Urothelium cell line (cell line): ENCODE data around the gene SFXN4.
"Not testable (repeated sequence)": the region's sequence is repeated elsewhere in the genome, so short reads cannot be mapped to it uniquely, and the experiment has no call there.

ENCODE experiments used
- DNase-seq: peaks from one replicate; pipeline ENCODE4 v3.0.0; 2011; ENCODE audit warnings: low spot score, mixed read lengths
- FAIRE-seq: peaks from 2 replicates; lab custom pipeline; 2011; peaks lifted over from hg19 to GRCh38; lab: Jason Lieb, UNC

The SFXN4 gene

DNA sequence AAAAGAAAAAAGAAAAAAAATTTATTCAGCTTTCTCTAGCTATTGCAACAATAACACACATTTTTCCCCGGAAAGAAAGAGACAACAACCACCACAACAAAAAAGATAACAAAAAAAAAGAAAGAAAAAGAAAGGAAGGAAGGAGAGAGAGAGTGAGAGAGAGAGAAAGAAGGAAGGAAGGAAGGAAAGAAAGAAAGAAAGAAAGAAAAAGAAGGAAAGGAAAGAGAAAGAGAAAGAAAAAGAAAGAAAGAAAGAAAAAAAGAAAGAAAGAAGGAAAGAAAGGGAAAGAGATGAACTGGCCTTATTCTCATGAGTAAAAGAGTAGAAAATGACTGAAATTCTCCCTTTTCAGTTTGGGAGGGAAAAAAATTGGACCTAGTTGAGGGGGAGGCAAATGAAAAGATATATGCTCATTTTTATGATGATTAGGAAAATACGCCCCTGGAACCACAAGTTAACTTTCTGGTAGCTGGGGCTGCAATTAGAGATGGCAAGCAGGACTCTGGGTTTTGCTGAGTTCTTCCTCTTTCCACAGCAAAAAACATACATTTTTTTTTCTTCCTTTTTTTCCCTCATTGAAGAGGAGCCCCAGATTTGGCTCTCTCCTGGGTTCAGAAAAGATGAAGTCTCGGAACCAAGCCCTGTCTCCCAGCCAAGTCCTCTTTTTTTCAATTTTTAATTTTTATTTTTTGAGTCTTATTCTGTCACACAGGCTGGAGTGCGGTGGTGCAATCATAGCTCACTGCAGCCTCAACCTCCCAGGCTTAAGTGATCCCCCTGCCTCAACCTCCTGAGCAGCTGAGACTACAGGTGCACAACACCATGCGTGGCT is 25.7 kb upstream of the SFXN4 start:
- FAIRE-seq, result no peak
- DNase-seq, result no peak

DNA sequence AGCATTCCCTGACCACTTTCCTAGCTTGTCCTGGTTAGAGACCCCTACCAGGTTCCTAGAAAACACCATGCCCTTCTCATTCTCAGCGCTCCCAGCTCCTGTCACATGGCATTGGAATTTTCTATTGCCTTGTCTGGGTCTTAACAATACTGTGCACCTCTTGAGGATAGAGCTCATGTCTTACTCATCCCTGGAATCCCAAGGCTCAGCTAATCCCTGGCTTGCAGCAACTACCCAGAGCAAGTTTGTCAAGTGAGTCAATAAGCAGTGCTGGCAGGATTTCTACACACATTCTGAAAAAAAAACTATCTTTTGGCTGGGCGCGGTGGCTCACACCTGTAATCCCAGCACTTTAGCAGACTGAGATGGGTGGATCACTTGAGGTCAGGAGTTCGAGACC is 24.8 kb upstream of the SFXN4 start:
- DNase-seq (peak; percentile 82), FAIRE-seq (no peak)

DNA sequence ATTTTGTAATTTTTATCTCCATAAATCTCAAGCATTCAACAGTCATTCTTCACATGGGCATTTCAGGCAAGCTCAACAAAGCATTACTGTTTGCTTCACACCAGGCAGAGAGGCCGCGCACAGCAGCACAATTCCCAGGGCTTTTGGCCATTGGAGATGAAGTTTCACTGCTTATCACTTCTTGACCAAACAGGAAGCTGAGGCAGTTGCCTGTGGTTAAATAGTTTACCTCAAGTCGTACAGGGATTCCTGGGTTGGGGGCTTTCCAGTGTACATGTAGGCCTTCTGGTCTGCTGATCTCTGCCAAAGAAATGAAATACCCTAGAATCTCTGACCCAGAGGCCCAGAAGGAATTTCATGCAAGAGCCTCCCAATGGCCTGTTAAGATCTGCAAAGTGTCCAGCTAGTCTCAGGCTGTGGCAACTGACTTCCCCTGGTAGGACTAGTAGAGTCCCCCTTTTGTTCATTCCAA is 24.3 kb upstream of the SFXN4 start:
- DNase-seq, result no peak
- FAIRE-seq, result no peak

- FAIRE-seq (no peak), DNase-seq (no peak)
Measured at GRCh38 chr10:119183664-119184412, 18.3 kb upstream of the SFXN4 start.

- not testable (repeated sequence) for FAIRE-seq, DNase-seq
Measured at GRCh38 chr10:119180850-119181400, 15.4 kb upstream of the SFXN4 start.

DNA sequence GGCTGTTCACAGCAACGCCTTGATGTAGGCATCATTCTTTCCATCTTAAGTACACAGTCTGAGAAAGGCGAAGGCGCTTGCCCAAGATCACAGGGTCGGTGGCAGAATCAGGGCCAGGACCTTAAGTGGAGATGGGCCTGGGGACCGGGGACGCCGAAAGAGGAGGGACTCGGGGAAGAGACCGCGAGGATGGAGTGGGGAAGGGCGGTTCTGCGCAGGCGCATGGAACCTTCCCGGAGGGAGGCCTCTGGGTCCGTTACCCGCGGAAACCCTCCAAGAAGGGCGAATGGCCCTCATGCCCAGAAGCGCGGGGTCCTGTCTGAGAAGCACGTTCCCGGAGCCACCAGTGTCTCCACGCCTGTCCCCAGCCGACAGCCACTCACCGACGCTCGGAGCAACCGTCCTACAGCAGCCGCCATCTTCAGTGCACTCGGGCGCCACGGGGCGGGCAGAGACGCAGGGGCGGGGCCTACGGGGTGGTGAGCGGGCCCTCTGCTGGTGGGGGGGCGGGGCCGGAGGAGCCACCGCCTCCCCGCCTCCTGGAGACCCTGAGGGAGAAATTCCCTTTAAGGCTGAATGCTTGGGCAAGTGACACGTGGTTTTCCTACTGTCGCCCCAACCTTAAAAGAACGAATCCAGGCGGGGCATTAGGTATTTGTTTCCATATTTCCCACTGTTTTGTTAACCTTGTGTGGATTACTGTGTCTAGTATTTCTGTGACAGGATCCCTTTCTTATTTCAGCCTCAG is 13.0 kb upstream of the SFXN4 start, which contains the start of gene PRDX3:
PRDX3 (minus strand) TSS at position 441 of the 748 bp plus-strand sequence; CDS start at position 419, 22 bp downstream.
- FAIRE-seq (no peak), DNase-seq (peak; percentile 92)

GRCh38 chr10:119177708-119178371 is 12.3 kb upstream of the SFXN4 start:
- FAIRE-seq, result no peak
- no peak for DNase-seq

DNA sequence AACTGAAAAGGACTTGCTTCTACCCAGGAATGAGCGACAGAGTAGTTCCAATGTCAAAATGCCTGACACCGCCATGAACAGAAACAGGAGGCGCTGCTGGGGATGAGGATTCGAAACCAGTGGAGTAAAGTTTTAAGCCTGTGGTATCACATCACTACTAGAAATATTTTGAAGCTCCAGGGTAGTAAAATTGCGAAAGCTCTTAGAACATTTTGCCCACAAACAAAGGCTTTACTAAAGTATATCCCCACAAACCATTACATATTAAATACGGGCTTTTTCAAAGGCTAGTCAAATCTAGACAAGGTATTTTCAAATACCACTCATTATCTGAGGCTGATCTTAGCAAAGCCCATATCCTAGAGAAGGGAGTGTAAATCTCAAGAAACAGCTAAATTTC is 10.7 kb upstream of the SFXN4 start:
- no peak for FAIRE-seq
- DNase-seq, result no peak

GRCh38 chr10:119174109-119174508 is 8.6 kb upstream of the SFXN4 start:
- DNase-seq (no peak), FAIRE-seq (no peak)

GRCh38 chr10:119167041-119167440 is 1.5 kb upstream of the SFXN4 start:
- FAIRE-seq (no peak), DNase-seq (no peak)

DNA sequence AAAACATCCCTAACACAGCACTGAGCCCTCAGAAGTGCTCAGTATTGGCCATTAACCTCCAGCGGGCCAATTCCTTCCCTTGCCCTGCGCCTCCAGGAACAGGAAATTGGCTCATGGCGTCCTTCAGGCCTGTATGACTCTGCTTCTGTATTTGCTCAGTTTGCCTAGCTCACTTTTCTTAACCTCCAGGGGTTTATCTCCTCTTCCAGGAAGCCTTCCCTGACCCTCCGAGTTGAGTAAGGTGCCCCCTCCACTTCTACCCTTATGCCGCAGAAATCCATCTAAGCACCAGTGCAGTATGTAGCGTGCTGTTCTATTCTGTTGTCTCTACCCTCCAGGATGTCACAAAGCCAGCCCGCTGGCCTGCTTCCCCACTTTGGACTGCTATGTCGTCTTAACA is 1.1 kb upstream of the SFXN4 start:
- FAIRE-seq (no peak), DNase-seq (no peak)

DNA sequence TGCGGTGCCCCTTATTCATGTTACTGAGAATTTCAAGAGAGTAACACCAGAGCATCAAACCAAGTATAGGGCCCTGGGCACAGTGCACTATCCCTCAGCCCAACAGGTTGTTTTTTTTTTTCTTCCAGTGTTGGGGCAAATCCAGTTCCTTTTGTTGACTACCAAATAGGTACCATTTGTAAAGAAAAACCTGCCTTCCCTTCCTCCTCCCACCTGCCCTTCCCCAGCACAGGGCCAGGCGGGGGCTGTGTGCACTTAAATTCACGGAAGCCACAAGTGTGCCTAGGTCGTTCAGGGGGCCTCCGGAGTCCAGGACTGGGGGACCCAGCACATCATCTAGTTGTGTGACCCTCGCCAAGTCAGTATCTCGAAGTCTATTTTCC is 595 bp upstream of the SFXN4 start:
- DNase-seq, result no peak
- FAIRE-seq, result no peak

- FAIRE-seq (no peak), DNase-seq (no peak)
Measured at GRCh38 chr10:119162452-119163092, 2.9 kb downstream of the SFXN4 start.

- FAIRE-seq (no peak), DNase-seq (no peak)
Measured at GRCh38 chr10:119161680-119162451, 3.6 kb downstream of the SFXN4 start.

DNA sequence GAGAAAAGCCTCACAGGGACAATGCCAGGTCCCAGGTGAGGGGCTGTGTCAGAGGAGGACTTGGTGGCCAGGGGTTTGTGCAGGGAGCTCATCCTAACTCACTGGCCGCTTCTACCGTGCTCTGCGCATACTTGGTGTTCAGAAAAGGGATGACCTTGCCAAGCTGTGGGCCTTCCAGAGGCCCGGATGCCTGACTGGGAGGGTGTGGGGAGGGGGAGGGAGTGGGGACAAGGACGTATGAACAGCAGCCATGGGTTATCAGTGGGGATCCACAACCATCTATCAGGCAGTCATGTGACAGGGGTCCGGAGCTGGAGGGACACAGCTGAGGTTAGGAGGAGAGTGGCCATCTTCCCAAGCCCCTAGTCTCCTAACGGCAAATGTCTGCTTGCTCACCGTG is 6.2 kb downstream of the SFXN4 start:
- DNase-seq, result no peak
- FAIRE-seq, result no peak

DNA sequence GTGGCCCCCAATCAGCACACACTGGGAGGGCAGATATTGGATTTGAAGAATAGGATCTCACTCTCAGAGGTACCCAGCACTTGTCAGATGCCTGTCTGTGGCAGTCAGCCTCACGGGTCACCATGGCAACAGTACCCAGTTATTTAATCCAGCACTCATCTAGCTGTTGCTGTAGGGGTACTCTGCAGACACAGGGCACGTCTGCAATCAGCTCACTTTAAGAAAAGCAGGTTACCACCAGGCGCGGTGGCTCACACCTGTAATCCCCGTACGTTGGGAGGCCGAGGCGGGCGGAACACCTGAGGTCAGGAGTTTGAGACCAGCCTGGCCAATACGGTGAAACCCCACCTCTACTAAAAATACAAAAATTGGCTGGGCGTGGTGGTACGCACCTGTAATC is 11.9 kb downstream of the SFXN4 start:
- peak; percentile 27 for FAIRE-seq
- DNase-seq, result no peak

DNA sequence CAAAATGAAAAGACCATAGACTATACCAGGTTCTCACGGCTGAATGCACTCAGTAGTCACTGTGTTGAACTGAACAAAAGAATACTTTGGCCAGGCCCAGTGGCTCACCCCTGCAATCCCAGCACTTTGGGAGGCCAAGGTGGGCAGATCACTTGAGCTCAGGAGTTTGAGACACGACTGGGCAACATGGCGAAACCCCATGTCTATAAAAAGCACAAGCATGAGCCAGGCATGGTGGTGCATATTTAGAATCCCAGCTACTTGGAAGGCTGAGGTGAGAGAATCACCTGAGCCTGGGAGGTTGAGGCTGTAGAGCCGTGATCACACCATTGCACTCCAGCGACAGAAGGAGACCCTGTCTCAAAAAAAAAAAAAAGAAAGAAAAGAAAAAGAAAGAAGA is 12.5 kb downstream of the SFXN4 start:
- DNase-seq, result no peak
- FAIRE-seq, result no peak

GRCh38 chr10:119151601-119152000 is 13.9 kb downstream of the SFXN4 start:
- DNase-seq, FAIRE-seq: not testable (repeated sequence)

DNA sequence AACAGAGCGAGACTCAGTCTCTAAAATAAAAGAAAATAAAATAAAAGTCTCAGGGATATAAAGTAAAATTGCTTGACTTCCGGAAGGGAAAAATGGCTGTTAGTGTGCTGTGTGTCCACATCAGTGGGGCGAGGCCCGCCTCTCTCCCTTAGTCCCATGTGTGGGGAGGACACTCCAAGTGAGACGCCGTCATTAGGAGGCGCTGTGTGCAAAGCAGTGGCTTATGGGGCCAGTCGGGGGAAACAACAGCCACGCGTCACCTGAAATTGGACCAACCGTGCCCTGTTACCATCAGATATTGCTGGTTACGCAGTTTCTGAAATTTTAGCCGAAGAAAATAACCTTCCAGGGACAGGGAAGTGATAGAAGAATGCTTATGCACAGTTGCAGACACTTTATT is 15.8 kb downstream of the SFXN4 start:
- FAIRE-seq (no peak), DNase-seq (no peak)
